ENCODE data around the gene PNLIPRP3.

GRCh38 chr10:116427671-116428070 is at the start of gene PNLIPRP3:
- TF ChIP-seq CTCF (IDR thresholded peaks at IDR 0.05) (no peak), POLR2A (IDR thresholded peaks at IDR 0.05) (no peak)
